ENCODE data around the gene CYB561.

CYB561 gene

DNA sequence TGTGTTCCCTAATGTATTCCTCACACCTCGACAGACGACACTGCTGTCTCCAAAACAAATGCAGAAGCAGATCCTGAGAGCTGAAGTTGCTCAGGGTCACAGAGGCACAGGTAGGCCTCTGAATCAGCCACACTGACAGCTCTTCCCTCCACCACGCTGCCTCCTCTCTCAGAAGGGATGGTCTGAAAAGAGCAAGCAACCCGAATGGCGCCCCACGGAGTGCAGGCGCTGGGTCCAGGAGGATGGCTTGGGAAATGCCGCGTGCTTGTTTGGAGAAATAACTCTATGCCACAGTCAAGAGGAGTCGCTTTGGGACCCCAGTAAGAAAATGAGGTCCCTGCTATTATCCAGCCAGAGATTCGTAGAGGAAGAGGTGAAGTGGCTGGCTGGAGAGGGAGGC lies 15.9 kb downstream of the CYB561 start:
- intact Hi-C loops (cut with micrococcal nuclease) = no loop called here
- no peak overlapping the region for H3K4me3 Mint-ChIP-seq
- H3K27ac Mint-ChIP-seq = no peak overlapping the region
- H3K9me3 Mint-ChIP-seq = no peaks in the 10 kb centered on the region
- peaks cover 9% of the 10 kb centered on the region for H3K27me3 Mint-ChIP-seq
- peaks cover 14% of the 10 kb centered on the region for H3K36me3 Mint-ChIP-seq (ENCODE audit: low read depth)
- peaks cover 46% of the 10 kb centered on the region for H3K4me1 Mint-ChIP-seq (ENCODE audit: low read depth)

DNA sequence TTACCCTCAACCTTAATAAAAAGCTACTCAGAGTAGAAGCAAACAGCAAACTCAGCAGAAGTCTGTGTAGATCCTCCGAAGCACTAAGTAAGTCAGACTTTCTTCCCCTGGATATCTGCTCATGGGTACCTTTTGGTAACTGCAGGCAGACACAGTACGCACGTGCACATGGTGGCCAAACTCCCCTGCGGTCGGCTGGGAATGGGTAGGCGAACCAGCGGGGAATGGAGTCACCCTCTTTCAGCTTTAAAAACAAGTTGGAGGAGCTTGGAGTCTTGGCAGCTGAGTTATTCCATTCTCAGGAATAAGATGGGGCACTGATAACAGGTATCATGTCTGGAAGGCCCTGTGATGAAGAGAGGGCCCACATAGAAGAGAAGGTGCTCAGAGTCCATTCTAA lies 16.3 kb downstream of the CYB561 start:
- Mint-ChIP-seq H3K27ac (no peak overlapping the region), H3K27me3 (peaks cover 6% of the 10 kb centered on the region), H3K4me3 (no peak overlapping the region), H3K36me3 (ENCODE audit: low read depth) (peaks cover 14% of the 10 kb centered on the region), H3K9me3 (no peaks in the 10 kb centered on the region), H3K4me1 (ENCODE audit: low read depth) (peaks cover 42% of the 10 kb centered on the region)
- intact Hi-C loops (cut with micrococcal nuclease) = loop anchor here (5.0 kb wide), 1 partner anchor 268 kb away; no protein-coding TSS in a partner anchor

DNA sequence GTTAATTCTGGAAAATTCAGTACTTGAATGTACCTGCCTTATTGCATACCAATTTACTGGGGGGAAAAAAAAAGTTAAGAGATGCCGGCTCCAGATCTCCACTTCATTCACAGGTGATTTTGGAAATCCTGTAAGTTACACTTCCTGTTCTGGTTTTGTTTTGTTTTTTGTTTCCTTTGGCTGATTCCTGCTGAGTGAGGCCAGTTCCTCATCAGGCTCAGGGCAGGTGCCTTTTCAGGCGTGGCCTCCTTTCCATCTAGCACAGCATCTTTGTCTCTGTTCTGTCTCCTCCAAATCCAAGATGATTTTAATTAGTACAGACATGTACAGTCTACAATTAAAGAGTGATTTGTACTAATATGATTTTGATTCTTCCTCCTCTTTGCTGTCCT lies 19.2 kb downstream of the CYB561 start:
- Mint-ChIP-seq H3K27me3 (peaks cover 6% of the 10 kb centered on the region), H3K9me3 (no peaks in the 10 kb centered on the region), H3K4me3 (no peak overlapping the region), H3K27ac (no peak overlapping the region), H3K36me3 (ENCODE audit: low read depth) (no peaks in the 10 kb centered on the region), H3K4me1 (ENCODE audit: low read depth) (peaks cover 21% of the 10 kb centered on the region)
- intact Hi-C loops (cut with micrococcal nuclease) = loop anchor here (5.0 kb wide), 1 partner anchor 270 kb away; no protein-coding TSS in a partner anchor

GRCh38 chr17:63426041-63426916 lies 19.8 kb downstream of the CYB561 start:
- no peaks in the 10 kb centered on the region for H3K36me3 Mint-ChIP-seq (ENCODE audit: low read depth)
- H3K27ac Mint-ChIP-seq = no peak overlapping the region
- H3K9me3 Mint-ChIP-seq = no peaks in the 10 kb centered on the region
- H3K4me3 Mint-ChIP-seq = no peak overlapping the region
- intact Hi-C loops (cut with micrococcal nuclease) = loop anchor here (5.0 kb wide), 1 partner anchor 271 kb away; no protein-coding TSS in a partner anchor
- peaks cover 21% of the 10 kb centered on the region for H3K4me1 Mint-ChIP-seq (ENCODE audit: low read depth)
- H3K27me3 Mint-ChIP-seq = peaks cover 6% of the 10 kb centered on the region

GRCh38 chr17:63425483-63425882 lies 20.6 kb downstream of the CYB561 start:
- H3K4me3 Mint-ChIP-seq = no peak overlapping the region
- H3K36me3 Mint-ChIP-seq (ENCODE audit: low read depth) = peaks cover 2% of the 10 kb centered on the region
- peaks cover 21% of the 10 kb centered on the region for H3K4me1 Mint-ChIP-seq (ENCODE audit: low read depth)

GRCh38 chr17:63423963-63424362 lies 22.1 kb downstream of the CYB561 start:
- intact Hi-C loops (cut with micrococcal nuclease) = loop anchor here (2.0 kb wide), 1 partner anchor 55 kb away; no protein-coding TSS in a partner anchor
- no peaks in the 10 kb centered on the region for H3K9me3 Mint-ChIP-seq
- H3K36me3 Mint-ChIP-seq (ENCODE audit: low read depth) = peaks cover 9% of the 10 kb centered on the region
- no peak overlapping the region for H3K4me3 Mint-ChIP-seq
- no peak overlapping the region for H3K27ac Mint-ChIP-seq
- H3K4me1 Mint-ChIP-seq (ENCODE audit: low read depth) = peaks cover 24% of the 10 kb centered on the region
- peaks cover 6% of the 10 kb centered on the region for H3K27me3 Mint-ChIP-seq

More at GRCh38 chr17:63425483-63425882, 20.6 kb downstream of the CYB561 start:
- Mint-ChIP-seq H3K27me3 (peaks cover 6% of the 10 kb centered on the region), H3K9me3 (no peaks in the 10 kb centered on the region), H3K27ac (no peak overlapping the region)
- intact Hi-C loops (cut with micrococcal nuclease) = loop anchor here (1.0 to 5.0 kb wide), 3 partner anchors 53 to 272 kb away; no protein-coding TSS in a partner anchor

DNA sequence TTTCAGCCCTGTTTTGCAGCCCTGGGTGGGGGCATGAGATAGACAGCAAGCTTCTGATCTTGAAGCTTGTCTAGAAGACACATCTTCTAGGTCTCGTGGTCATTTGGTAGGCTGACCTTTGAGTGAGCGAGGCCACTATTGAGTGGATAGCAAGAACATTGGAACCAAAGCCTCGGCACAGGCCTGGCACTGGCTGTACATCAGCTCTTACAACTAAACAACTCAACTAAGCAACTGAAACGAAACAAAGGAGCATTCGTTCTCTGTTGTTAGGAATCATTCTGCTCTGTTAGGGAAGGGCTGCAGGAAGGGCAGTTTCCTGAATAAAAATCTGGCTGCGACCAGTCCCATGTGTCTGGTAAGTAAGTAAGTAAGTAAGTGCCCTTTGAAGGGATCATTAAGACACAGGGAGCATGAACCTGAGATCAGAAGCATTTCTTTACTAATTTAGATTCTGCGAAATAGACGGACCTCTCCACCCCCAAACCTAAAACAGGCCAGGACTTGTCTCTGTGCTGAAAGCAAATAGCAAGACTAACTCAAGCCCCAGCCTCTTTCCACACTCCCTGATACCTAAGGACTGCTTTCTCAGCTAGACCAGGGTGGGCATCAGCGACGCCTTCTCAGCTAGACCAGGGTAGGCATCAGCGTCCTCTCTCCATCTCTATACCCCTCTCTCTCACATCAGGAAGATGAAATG lies 22.7 kb downstream of the CYB561 start:
- no peaks in the 10 kb centered on the region for H3K9me3 Mint-ChIP-seq
- H3K27ac Mint-ChIP-seq = no peak overlapping the region
- H3K4me1 Mint-ChIP-seq (ENCODE audit: low read depth) = peaks cover 28% of the 10 kb centered on the region
- intact Hi-C loops (cut with micrococcal nuclease) = no loop called here
- peaks cover 15% of the 10 kb centered on the region for H3K36me3 Mint-ChIP-seq (ENCODE audit: low read depth)
- H3K27me3 Mint-ChIP-seq = peaks cover 6% of the 10 kb centered on the region
- no peak overlapping the region for H3K4me3 Mint-ChIP-seq

DNA sequence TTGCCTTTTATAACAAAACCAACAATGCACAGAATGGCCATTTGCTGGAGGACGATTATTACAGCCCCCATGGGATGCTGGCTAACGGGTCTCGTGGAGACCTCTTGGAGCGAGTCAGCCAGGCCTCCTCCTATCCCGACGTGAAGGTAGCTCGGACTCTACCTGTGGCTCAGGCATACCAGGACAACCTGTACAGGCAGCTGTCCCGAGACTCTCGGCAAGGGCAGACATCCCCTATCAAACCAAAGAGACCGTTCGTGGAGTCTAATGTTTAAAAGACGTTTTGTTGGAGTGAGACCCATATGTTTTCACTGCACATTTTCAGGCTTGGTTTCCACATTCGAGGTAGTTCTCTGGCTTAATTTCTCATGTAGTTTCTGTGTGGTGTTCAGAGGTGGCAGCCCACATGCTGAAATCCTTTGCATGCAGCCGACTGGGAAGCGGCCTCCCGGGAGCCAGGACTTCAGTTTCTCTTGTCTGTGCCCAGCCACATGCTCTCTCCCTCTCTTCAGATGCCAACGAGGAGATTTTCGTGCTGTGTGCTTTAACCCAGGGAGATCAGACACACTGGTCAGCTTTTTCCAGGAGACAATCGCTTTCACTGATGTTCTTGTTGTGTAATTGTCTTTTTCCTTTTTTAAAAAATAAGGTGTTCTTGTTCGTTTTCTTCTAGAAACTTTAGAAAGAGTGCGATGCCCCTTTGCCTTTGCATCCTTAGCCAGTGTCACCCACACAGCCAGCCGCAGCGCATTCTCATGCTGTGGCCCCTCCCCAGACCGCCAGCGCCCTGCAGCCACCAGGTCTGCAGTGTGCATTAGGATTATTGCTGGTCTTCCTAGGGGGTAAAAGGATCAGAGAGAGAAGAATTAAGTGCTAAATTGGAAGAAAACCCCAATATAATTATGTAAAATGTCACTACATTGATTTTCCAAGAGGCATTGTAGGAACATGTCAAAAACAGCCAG lies 24.1 kb downstream of the CYB561 start:
- intact Hi-C loops (cut with micrococcal nuclease) = no loop called here
- no peak overlapping the region for H3K27ac Mint-ChIP-seq
- no peaks in the 10 kb centered on the region for H3K9me3 Mint-ChIP-seq
- no peak overlapping the region for H3K4me3 Mint-ChIP-seq
- peaks cover 16% of the 10 kb centered on the region for H3K4me1 Mint-ChIP-seq (ENCODE audit: low read depth)
- peaks cover 5% of the 10 kb centered on the region for H3K27me3 Mint-ChIP-seq
- peaks cover 16% of the 10 kb centered on the region for H3K36me3 Mint-ChIP-seq (ENCODE audit: low read depth)

GRCh38 chr17:63420868-63421680 lies 25.0 kb downstream of the CYB561 start:
- Mint-ChIP-seq H3K9me3 (no peaks in the 10 kb centered on the region), H3K27me3 (peaks cover 4% of the 10 kb centered on the region), H3K27ac (no peak overlapping the region), H3K4me1 (ENCODE audit: low read depth) (peaks cover 13% of the 10 kb centered on the region), H3K36me3 (ENCODE audit: low read depth) (peaks cover 16% of the 10 kb centered on the region), H3K4me3 (no peak overlapping the region)
- intact Hi-C loops (cut with micrococcal nuclease) = no loop called here

DNA sequence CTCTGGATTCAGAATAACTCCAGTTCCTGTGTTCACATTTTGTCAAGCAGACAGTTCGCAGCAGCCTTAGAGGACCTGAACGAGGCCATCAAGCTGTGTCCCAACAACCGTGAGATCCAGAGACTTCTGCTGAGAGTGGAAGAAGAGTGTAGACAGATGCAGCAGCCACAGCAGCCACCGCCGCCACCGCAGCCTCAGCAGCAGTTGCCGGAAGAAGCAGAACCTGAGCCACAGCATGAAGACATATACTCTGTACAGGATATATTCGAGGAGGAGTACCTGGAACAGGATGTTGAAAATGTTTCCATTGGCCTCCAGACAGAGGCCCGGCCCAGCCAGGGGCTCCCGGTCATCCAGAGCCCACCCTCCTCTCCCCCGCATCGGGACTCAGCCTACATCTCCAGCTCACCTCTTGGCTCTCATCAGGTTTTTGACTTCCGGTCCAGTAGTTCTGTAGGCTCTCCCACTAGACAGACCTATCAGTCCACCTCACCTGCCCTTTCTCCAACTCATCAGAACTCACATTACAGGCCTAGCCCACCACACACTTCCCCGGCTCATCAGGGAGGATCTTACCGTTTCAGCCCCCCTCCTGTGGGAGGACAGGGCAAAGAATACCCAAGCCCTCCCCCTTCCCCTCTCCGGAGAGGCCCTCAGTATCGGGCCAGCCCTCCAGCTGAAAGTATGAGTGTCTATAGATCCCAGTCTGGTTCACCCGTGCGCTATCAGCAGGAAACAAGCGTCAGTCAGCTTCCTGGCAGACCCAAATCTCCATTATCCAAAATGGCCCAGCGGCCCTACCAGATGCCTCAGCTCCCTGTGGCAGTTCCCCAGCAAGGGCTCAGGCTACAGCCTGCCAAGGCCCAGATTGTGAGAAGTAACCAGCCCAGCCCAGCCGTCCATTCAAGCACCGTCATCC lies 25.9 kb downstream of the CYB561 start:
- H3K27me3 Mint-ChIP-seq = no peaks in the 10 kb centered on the region
- H3K9me3 Mint-ChIP-seq = no peaks in the 10 kb centered on the region
- H3K4me3 Mint-ChIP-seq = no peak overlapping the region
- H3K27ac Mint-ChIP-seq = no peak overlapping the region
- H3K36me3 Mint-ChIP-seq (ENCODE audit: low read depth) = peaks cover 16% of the 10 kb centered on the region
- H3K4me1 Mint-ChIP-seq (ENCODE audit: low read depth) = peaks cover 12% of the 10 kb centered on the region
- intact Hi-C loops (cut with micrococcal nuclease) = no loop called here

- Mint-ChIP-seq H3K4me3 (no peak overlapping the region), H3K27me3 (no peaks in the 10 kb centered on the region), H3K9me3 (no peaks in the 10 kb centered on the region), H3K36me3 (ENCODE audit: low read depth) (peaks cover 16% of the 10 kb centered on the region), H3K27ac (no peak overlapping the region), H3K4me1 (ENCODE audit: low read depth) (peaks cover 20% of the 10 kb centered on the region)
- intact Hi-C loops (cut with micrococcal nuclease) = no loop called here
Observed at GRCh38 chr17:63419398-63419797, 26.7 kb downstream of the CYB561 start.

DNA sequence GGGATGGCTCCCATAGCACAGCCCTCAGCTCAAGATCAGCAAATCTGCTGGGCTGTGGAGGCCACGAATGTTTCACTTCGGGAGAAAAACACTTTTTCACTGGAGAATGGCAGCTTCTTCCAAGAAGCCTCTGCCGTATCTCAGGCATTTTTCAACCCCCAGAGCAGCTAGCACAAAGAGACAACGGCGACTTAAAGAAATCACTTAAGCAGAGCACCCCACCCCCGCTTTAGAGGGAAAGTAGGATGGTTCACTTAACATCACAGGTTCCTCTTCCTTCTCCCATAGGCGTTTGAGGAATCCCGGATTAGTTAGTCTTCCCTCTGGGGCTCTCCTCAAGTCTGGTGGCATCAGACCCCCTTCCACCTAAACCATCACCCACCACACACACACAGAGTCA lies 27.6 kb downstream of the CYB561 start:
- H3K27me3 Mint-ChIP-seq = no peaks in the 10 kb centered on the region
- peaks cover 16% of the 10 kb centered on the region for H3K36me3 Mint-ChIP-seq (ENCODE audit: low read depth)
- intact Hi-C loops (cut with micrococcal nuclease) = no loop called here
- no peak overlapping the region for H3K27ac Mint-ChIP-seq
- no peaks in the 10 kb centered on the region for H3K9me3 Mint-ChIP-seq
- H3K4me3 Mint-ChIP-seq = no peak overlapping the region
- peaks cover 20% of the 10 kb centered on the region for H3K4me1 Mint-ChIP-seq (ENCODE audit: low read depth)
